MM.1S (cell line): ENCODE data around the gene PDZRN3.

Experiments
- CTCF ChIP-seq: fragments of 300-600 bp; sonication (generic); IDR thresholded peaks from 2 replicates; pipeline ENCODE4 v1.5.1; 2016; ENCODE audit warnings: antibody characterized with exemption, low read length, mixed read lengths
- EZH2 ChIP-seq: fragments of 300-600 bp; sonication (generic); optimal IDR thresholded peaks from 2 replicates; pipeline ENCODE3; 2017; ENCODE audit warnings: low read depth, mild to moderate bottlenecking, antibody characterized with exemption, low read length, mixed read lengths
- EZH2phosphoT487 ChIP-seq: fragments of 300-600 bp; sonication (generic); IDR thresholded peaks from 2 replicates; pipeline ENCODE4 v1.6.1; 2018; ENCODE audit warnings: antibody characterized with exemption, low read length

DNA sequence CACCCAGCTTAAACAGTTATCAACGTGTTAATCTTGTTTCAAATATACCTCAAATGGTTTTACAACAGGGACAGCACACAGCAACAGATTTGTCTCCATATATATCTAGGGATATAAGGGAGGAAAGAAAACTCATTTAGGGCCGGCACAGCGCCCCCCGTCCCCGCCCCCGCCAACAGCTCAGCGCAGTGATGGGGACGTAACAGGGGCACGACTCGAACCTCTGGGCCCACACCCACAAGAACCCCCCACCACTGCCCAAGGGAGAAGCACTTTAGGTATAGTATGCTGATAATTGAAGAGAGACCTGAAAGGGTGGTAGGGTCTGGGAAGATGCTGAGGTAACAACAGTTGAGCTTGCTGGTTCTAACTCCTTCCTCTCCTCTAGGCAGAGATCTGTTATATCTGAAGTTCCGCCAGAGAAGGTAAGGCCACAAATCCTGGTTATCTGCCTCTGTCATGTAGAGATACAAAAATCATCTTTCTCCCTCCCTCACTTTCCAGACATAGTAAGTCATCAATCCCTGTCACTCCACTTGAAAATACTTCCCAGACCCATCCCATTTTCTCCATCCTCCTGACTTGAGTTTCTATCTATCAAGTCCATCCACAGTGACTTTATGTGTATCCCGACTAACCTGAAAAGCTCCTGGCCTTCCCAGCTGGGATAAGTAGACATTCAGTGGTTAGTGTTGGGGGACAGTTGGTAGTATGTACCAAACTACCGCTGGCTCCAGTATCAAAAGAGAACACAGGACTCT lies 126.9 kb downstream of the PDZRN3 start:
- TF ChIP-seq CTCF (no peak), EZH2phosphoT487 (no peak), EZH2 (no peak)
